ENCODE results near the gene ARPIN.
"Not testable (repeated sequence)": the region's sequence is repeated elsewhere in the genome, so short reads cannot be mapped to it uniquely, and the experiment has no call there.

ARPIN gene

DNA sequence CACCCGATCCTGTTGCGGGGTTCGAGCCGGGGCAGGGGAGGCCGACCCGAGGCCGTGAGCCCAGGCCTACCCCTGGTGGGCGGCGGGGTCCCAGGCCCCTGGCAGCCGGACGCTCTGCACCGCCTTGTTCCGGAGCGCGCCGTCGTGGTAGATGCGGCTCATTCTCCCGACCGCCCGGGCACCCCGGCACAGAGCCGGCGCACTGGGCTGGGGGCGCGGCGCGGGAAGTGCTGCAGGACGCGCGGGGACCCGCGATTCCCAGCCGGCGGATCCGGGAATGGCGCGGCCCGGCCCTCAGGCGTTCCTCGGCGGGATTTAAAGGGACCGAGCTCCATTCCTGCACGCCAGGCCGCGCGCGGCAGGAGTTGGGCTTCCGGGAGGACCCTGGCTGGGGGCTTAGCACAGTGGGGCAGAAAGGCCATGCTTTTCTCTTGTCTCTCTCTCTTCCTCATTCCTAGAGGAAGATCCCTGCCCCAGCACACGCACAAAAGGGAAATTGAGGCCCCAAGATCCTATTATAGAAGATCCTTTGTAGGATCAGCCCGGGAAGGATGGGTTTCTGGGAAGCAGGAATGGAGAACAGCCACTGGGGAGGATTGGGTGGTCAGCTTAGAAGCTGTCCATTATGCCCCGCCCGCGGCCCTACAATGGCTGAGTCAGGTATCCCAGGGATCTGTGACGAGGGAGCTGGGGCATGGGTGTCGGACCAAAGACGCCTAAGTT is at the start of gene ARPIN:
Gene ARPIN, minus strand, starts transcription at position 279 of the 723 bp plus-strand sequence. Its CDS starts 117 bp downstream, at position 162.
- DNase-seq (ENCODE audit: low read depth in 1 of 2, low spot score in 1 of 2), result no peak

GRCh38 chr15:89958107-89958805 is 45.5 kb upstream of the ARPIN start:
- no peak for DNase-seq (ENCODE audit: low read depth in 1 of 2, low spot score in 1 of 2)

DNA sequence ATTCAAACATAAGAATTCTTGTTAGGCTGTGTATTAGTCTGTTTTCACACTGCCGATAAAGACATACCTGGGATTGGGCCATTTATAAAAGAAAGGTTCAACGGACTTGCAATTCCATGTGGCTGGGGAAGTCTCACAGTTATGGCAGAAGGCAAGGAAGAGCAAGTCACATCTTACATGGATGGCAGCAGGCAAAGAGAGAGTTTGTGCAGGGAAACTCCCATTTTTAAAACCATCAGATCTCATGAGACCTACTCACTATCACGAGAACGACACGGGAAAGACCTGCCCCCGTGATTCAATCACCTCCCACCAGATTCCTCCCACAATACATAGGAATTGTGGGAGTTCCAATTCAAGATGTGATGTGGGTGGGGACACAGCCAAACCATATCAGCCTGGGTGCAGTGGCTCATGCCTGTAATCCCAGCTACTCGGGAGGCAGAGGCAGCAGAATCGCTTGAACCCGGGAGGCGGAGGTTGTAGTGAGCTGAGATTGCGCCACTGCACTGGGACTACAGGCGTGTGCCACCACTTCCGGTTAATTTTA is 42.8 kb upstream of the ARPIN start:
- not testable (repeated sequence) for DNase-seq (ENCODE audit: low read depth in 1 of 2, low spot score in 1 of 2)

- DNase-seq (ENCODE audit: low read depth in 1 of 2, low spot score in 1 of 2), result no peak
These were observed 41.8 kb upstream of the ARPIN start for GRCh38 chr15:89954541-89954940.

DNA sequence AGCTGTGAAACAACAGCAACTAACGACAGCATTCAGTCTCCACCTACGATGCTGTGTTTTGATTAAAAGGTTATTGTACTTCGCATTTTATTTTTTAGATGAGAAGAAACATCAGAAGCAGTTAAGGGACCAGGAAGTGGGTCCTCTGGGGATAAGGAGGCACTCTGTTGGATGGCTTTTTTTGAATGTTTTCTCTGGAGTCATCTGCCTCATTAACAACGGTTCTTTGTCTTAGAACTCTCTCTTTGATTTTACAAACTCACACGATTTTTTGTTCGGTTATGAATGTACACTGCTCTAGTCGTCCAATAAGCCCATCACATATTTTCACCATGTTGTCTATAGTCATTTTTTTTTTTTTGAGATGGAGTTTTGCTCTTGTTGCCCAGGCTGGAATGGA is 36.0 kb upstream of the ARPIN start:
- no peak for DNase-seq (ENCODE audit: low read depth in 1 of 2, low spot score in 1 of 2)

DNA sequence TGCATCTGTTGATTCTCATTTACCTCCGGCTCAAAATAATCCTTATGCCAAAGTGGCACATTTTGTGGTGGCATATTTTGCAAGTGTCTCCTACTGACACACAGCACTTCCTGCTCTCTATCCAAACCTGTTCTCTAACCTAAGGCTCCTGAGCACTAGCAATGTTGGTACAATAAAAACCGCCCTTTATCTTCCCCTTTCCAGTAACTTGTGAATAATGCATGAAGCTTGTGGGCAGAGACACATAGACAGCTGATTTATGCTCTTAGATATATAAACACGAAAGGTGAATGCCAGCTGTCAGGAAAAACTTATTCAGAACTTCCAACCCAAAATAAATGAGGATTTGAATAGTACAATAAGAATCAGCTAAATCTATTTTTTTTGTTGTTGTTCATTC is 34.6 kb upstream of the ARPIN start:
- no peak for DNase-seq (ENCODE audit: low read depth in 1 of 2, low spot score in 1 of 2)

GRCh38 chr15:89946681-89947299 is 34.0 kb upstream of the ARPIN start:
- no peak for DNase-seq (ENCODE audit: low read depth in 1 of 2, low spot score in 1 of 2)

- DNase-seq (ENCODE audit: low read depth in 1 of 2, low spot score in 1 of 2), result not testable (repeated sequence)
These were observed 31.0 kb upstream of the ARPIN start for GRCh38 chr15:89943721-89944120.

DNA sequence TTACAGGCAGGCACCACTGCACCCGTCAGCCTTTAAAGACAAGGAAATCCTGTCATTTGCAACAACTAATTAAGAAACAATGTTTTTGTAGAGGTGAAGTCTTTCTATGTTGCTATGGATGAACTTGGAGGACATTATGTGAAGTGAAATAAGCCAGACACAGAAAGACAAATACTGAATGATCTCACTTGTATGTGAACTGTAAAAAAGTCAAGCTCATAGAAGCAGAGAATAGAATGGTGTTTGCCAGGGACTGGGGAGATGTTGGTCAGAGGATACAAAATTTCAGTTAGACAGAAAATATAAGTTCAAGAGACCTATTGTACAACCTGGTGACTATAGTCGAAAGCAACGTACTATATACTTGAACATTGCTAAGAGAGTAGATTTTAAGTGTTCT is 27.2 kb upstream of the ARPIN start:
- no peak for DNase-seq (ENCODE audit: low read depth in 1 of 2, low spot score in 1 of 2)

DNA sequence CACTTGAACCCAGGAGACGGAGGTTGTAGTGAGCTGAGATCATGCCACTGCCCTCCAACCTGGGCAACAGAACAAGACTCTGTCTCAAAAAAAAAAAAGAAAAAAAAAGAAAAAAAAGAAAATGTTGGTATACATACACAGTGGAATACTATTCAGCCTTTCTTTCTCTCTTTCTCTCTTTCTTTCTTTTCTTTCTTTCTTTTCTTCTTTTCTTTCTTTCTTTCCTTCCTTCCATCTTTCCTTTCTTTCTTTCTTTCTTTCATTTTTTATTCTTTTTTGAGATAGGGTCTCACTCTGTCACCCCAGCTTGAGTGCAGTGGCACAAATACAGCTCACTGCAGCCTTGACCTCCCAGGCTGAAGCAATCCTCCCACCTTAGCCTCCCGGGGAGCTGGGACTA is 26.6 kb upstream of the ARPIN start:
- not testable (repeated sequence) for DNase-seq (ENCODE audit: low read depth in 1 of 2, low spot score in 1 of 2)

DNA sequence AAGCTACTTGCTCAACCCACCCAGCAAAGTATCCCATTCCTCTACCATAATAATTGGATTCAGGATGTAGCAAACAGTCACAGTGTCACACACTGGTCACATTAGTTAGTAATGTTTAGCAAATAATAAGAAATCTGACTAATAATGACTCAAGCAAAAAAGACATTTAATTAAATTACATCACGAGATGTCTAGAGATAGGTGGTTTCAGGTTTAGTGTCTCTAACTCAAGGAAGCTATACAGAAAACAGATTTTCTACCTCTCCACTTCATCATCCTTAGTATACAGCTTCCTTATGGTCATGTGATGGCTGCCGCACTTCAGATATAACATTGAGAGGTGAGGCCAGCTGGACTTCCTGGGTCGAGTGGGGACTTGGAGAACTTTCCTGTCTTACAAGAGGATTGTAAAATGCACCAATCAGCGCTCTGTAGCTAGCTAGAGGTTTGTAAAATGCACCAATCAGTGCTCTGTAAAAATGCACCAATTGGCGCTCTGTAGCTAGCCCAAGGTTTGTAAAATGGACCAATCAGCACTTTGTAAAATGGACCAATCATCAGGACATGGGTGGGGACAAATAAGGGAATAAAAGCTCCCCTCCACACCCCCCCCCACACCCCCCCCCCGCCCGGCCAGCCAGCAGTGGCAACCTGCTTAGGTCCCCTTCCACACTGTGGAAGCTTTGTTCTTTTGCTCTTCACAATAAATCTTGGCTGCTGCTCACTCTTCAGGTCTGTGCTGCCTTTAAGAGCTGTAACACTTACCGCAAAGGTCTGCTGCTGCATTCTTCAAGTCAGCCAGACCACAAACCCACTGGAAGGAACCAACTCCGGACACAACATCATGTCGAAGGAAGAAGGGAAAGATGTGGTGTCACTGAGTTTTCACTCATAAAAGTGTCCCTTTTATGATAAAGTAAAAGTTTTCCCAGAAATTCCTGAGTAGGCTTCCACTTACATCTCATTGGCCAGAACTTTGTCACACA is 24.9 kb upstream of the ARPIN start:
- DNase-seq (ENCODE audit: low read depth in 1 of 2, low spot score in 1 of 2), result no peak

GRCh38 chr15:89936786-89937265 is 24.1 kb upstream of the ARPIN start:
- no peak for DNase-seq (ENCODE audit: low read depth in 1 of 2, low spot score in 1 of 2)

DNA sequence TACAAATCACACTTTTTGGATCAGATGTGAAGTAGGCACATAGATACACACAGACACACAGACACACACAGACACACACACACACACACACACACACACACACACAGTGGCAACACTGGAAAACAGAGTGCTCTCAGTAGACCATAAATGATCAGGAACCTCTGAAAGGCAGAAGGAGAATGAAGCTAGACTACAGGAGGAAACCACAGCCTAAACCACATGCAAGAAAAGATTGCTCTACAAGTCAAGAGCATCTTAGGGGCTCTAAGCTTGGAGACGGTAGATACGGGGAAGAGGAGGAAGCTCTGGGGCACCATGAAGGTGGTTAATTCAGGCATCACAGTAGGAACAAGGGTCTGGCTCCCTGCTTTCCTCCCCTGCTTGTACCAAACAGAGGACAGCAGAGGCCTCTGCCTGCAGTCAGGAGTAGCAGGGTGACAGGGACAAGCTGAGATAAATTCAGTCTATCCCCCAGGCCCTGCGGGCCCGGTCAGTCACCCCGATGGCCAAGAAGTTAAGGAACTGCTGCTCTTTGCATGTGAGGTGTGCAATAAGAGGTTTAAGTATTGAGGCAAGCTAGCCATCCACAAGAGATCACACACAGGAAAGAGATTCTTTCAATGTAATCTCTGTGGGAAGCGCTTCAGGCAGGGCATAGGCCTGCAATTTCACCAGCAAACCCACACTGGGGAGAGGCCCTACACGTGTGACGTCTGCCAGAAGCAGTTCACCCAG is 23.5 kb upstream of the ARPIN start:
- DNase-seq (ENCODE audit: low read depth in 1 of 2, low spot score in 1 of 2), result no peak

DNA sequence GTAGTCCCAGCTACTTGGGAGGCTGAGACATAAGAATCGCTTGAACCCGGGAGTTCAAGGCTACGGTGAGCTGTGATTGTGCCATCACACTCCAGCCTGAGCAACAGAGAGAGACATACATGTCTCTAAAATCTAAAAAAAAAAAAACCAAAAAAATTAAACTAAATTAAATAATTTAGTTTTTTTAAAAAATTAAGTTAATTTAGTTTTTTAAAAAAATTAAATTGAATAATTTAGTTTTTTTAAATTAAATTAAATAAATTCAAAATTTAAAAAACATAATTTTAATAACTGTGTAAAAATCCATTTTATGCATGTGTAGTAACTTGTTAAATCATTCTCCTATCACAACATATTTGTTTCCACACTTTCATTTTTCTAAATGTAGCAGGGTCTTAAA is 20.1 kb upstream of the ARPIN start:
- DNase-seq (ENCODE audit: low read depth in 1 of 2, low spot score in 1 of 2), result no peak

DNA sequence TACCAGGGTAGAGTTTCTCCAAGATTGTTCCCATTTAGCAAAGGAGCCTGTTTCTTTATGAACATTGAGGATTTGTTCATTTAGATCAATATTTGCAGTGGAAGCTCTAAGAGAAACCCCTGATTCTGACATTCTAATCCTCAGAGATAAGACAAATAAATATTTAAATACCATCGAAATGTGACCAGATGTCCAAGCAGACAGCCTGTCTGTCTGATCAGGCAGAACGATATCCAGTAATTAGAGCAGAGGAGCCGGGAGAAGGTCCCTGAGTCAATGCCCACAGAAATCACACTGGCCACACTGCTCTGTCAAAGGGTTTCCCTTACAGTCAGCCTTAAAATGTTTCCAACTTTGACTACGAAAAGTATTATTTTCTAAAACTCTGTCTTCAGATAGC is 15.7 kb upstream of the ARPIN start:
- no peak for DNase-seq (ENCODE audit: low read depth in 1 of 2, low spot score in 1 of 2)

- DNase-seq (ENCODE audit: low read depth in 1 of 2, low spot score in 1 of 2), result no peak
These were observed 13.4 kb upstream of the ARPIN start for GRCh38 chr15:89926158-89926557.

DNA sequence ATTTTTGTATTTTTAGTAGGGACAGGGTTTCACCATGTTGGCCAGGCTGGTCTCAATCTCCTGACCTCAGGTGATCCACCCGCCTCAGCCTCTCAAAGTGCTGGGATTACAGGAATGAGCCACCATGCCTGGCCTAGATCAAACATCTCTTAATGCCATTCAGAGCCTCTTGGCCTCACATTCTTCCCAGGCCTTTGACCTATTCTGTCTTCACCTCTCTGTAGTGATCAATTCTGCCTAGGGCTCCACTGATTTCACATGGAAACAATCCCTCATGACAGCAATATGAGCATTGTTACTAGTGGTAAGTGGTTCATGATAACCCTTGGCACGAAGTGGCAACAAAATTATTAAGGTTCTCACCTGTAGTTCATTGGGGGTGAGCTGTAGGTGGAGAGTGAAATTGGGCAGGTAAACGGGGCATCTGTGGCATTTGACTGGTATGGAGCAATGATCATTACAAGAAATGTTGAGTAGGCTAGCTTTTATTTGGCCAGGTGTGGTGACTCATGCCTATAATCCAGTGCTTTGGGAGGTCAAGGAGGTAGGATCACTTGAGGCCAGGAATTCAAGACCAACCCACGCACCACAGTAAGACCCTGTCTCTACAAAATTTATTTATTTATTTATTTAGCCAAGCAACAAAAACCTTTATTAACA is 4.8 kb upstream of the ARPIN start:
- DNase-seq (ENCODE audit: low read depth in 1 of 2, low spot score in 1 of 2), result no peak

- DNase-seq (ENCODE audit: low read depth in 1 of 2, low spot score in 1 of 2), result no peak
These were observed 3.9 kb upstream of the ARPIN start for GRCh38 chr15:89916660-89917059.

DNA sequence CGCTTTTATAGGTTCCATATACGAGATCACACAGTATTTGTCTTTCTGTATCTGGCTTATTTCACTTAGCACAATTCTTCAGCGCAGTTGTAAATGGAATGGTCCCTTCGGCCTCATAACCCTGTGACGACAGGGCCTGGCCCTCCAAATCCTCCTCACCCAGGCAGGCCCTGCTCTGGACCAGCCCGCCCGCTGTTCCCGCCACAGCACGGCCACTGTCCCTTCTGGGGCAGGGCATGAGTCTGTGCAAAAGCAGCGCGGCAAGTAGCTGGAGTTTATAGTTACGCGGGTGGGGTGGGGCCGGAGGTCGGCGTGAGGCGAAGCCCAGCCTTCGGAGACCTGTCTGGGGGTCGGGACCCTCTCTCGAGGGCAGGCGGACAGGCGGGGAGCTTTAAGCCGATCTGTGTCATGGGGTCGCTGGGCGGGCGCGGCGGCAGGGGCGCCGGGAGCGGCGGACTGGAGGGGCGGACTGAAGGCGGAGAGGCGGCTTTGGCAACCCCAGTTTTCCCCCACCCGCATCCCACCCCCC is 543 bp downstream of the ARPIN start:
- no peak for DNase-seq (ENCODE audit: low read depth in 1 of 2, low spot score in 1 of 2)

Measured in activated T-helper 1 cell treated with anti-CD3 and anti-CD28 coated beads, Interleukin-2, amount 50 U/mL, for 16 hours (primary cell).